ENCODE data around the gene CD82. TPM values are rescaled to one million over a fixed set of nuclear protein-coding genes. Genes with fewer than 3 reads are reported as not detected.
A peak's percentile ranks its signal among the peaks of the same experiment; 100 is the strongest.

CD82 gene
- polyA plus RNA-seq, 3 donors, result 40.8 to 89.0 (median 43.0) TPM

GRCh38 chr11:44531116-44531504 is 34.4 kb upstream of the CD82 start:
- Mint-ChIP-seq H3K36me3 (no peaks in the 10 kb centered on the region), H3K9me3 (peaks cover 0 to 2% (median 0%) of the 10 kb centered on the region in 7 donors), H3K27me3 (ENCODE audit: low read depth in 3 of 3) (peaks cover 3 to 14% (median 6%) of the 10 kb centered on the region in 3 donors), H3K4me1 (peaks cover 19% of the 10 kb centered on the region), H3K4me3 (no peak overlapping the region), H3K27ac (no peak overlapping the region)
- no peak overlapping the region for H3K4me2 ChIP-seq (replicated peaks; ENCODE audit: extremely low read depth, low read length, poor library complexity, severe bottlenecking)
- 78% methylated on average over 7 of the region's 9 CpGs for WGBS (ENCODE audit: insufficient coverage)
- no peaks in the 10 kb centered on the region for H3K9me3 ChIP-seq (replicated peaks in 1 of 2; ENCODE audit: control insufficient read depth in 1 of 2, insufficient read depth in 1 of 2, low read length in 2 of 2)
- no peaks in the 10 kb centered on the region for H3K79me2 ChIP-seq (ENCODE audit: insufficient read depth, low read length)
- H3K36me3 ChIP-seq (replicated peaks in 1 of 2; ENCODE audit: control insufficient read depth in 1 of 2, insufficient read depth in 2 of 2, low read length in 2 of 2), result no peaks in the 10 kb centered on the region
- H4K20me1 ChIP-seq (ENCODE audit: insufficient read depth, low read length), result no peaks in the 10 kb centered on the region
- no peak overlapping the region for H3K4me3 ChIP-seq (replicated peaks in 1 of 3; ENCODE audit: low read depth in 2 of 3, low read length in 3 of 3)
- no peak for DNase-seq
- H3K27ac ChIP-seq (ENCODE audit: low read depth in 1 of 2, low read length in 2 of 2), result no peak overlapping the region
- H2AFZ ChIP-seq (ENCODE audit: insufficient read depth, low read depth, low read length, poor library complexity, severe bottlenecking), result no peak overlapping the region
- peak overlapping the region; percentile 15 for H3K9ac ChIP-seq (ENCODE audit: insufficient read depth, low read length, poor library complexity, severe bottlenecking)
- TF ChIP-seq CTCF (IDR thresholded peaks at IDR 0.05), result no peak
- no peaks in the 10 kb centered on the region for H3K27me3 ChIP-seq (ENCODE audit: control insufficient read depth in 2 of 2, insufficient read depth in 2 of 2, low read length in 2 of 2)
- intact Hi-C loops (cut with micrococcal nuclease), result loop anchor here in 1 of 2 donors (10.0 kb wide), 1 partner anchor 436 kb away; the partner anchor contains the start of gene EXT2
- H3K4me1 ChIP-seq (ENCODE audit: control insufficient read depth in 1 of 2, insufficient read depth in 2 of 2, low read length in 2 of 2), result peaks cover 11 to 18% of the 10 kb centered on the region in 2 donors

- Mint-ChIP-seq H3K27ac (peak overlapping the region in 1 of 7 donors; percentile 6), H3K27me3 (ENCODE audit: low read depth in 3 of 3) (peaks cover 2 to 12% (median 8%) of the 10 kb centered on the region in 3 donors), H3K9me3 (peaks cover 0 to 2% (median 0%) of the 10 kb centered on the region in 7 donors), H3K36me3 (no peaks in the 10 kb centered on the region), H3K4me3 (no peak overlapping the region), H3K4me1 (peaks cover 19% of the 10 kb centered on the region)
- intact Hi-C loops (cut with micrococcal nuclease), result loop anchor here in 1 of 2 donors (10.0 kb wide), 1 partner anchor 437 kb away; the partner anchor contains the start of gene EXT2
- Histone ChIP-seq H3K27ac (ENCODE audit: low read depth in 1 of 2, low read length in 2 of 2) (no peak overlapping the region), H3K4me1 (ENCODE audit: control insufficient read depth in 1 of 2, insufficient read depth in 2 of 2, low read length in 2 of 2) (peaks cover 11 to 18% of the 10 kb centered on the region in 2 donors), H2AFZ (ENCODE audit: insufficient read depth, low read depth, low read length, poor library complexity, severe bottlenecking) (no peak overlapping the region), H3K9ac (ENCODE audit: insufficient read depth, low read length, poor library complexity, severe bottlenecking) (peak overlapping the region; percentile 15), H3K79me2 (ENCODE audit: insufficient read depth, low read length) (no peaks in the 10 kb centered on the region), H3K9me3 (replicated peaks in 1 of 2; ENCODE audit: control insufficient read depth in 1 of 2, insufficient read depth in 1 of 2, low read length in 2 of 2) (no peaks in the 10 kb centered on the region), H3K27me3 (ENCODE audit: control insufficient read depth in 2 of 2, insufficient read depth in 2 of 2, low read length in 2 of 2) (no peaks in the 10 kb centered on the region), H4K20me1 (ENCODE audit: insufficient read depth, low read length) (no peaks in the 10 kb centered on the region), H3K4me3 (replicated peaks in 1 of 3; ENCODE audit: low read depth in 2 of 3, low read length in 3 of 3) (no peak overlapping the region), H3K4me2 (replicated peaks; ENCODE audit: extremely low read depth, low read length, poor library complexity, severe bottlenecking) (no peak overlapping the region), H3K36me3 (replicated peaks in 1 of 2; ENCODE audit: control insufficient read depth in 1 of 2, insufficient read depth in 2 of 2, low read length in 2 of 2) (no peaks in the 10 kb centered on the region)
- no peak for TF ChIP-seq CTCF (IDR thresholded peaks at IDR 0.05)
- DNase-seq, result no peak
- 61% methylated on average over 8 of the region's 8 CpGs for WGBS (ENCODE audit: insufficient coverage)
These were observed 33.8 kb upstream of the CD82 start for GRCh38 chr11:44531636-44532035.

All from CD14-positive monocyte (primary cell).